Activated CD4-positive, alpha-beta T cell treated with anti-CD3 and anti-CD28 coated beads, Interleukin-2, amount 50 U/mL, for 4 hours (primary cell): ENCODE results near the gene PDE6B.
"Not testable (repeated sequence)": the region's sequence is repeated elsewhere in the genome, so short reads cannot be mapped to it uniquely, and the experiment has no call there.

Experiments used
- DNase-seq, 2 experiments: peaks; one replicate each; pipeline ENCODE4 v3.0.0-alpha.2; 2020

The PDE6B gene

DNA sequence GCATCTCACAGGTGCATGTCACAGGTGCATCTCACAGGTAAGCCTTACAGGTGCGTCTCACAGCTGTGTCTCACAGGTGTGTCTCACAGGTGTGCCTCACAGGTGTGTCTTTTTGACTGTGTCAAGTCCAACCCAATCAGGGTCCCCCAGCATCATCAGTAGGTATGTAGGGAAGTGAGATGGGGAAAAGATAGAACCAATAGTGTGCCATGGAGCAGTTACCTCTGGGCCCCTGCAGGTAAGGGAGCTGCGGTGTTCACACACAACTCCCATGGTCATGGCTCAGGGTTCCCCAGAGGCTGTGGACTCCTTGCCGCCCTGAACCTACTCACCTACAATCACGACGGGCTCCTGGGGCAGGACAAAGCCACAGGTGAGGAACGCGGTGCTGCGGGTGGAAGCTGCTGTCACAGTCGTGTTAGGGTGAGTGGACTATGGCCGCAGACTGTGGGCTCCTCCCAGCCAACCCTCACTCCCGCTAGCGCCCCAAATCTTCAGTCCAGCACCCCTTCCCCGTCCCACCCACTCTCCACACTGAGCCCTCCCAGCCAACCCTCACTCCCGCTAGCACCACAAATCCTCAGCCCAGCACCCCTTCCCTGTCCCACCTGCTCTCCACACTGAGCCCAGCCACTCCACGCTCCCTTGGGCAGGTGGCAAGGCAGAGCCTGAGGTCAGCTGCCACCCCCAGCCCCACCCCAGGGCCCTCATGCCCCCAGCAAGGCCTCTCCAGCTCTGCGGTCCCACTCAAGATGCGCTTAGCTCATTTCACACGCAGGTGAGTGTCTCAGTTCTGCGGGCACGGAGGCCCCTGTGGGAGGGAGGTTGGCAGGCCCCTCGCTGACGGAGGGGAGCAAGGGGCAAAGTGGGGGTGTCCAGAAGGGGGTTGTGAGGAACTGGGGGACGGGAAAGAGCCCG, 2.1 kb upstream of the PDE6B start:
- no peak for DNase-seq

- no peak for DNase-seq
Measured at GRCh38 chr4:623914-624566, 1.3 kb upstream of the PDE6B start.

DNA sequence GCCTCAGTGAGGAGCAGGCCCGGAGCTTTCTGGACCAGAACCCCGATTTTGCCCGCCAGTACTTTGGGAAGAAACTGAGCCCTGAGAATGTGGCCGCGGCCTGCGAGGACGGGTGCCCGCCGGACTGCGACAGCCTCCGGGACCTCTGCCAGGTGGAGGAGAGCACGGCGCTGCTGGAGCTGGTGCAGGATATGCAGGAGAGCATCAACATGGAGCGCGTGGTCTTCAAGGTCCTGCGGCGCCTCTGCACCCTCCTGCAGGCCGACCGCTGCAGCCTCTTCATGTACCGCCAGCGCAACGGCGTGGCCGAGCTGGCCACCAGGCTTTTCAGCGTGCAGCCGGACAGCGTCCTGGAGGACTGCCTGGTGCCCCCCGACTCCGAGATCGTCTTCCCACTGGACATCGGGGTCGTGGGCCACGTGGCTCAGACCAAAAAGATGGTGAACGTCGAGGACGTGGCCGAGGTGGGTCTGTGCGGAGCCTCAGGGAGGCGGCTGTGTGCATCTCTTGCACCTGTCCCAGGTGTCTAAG, 323 bp downstream of the PDE6B start:
- DNase-seq, result no peak

GRCh38 chr4:626201-627091, 1.1 kb downstream of the PDE6B start:
- no peak for DNase-seq

DNA sequence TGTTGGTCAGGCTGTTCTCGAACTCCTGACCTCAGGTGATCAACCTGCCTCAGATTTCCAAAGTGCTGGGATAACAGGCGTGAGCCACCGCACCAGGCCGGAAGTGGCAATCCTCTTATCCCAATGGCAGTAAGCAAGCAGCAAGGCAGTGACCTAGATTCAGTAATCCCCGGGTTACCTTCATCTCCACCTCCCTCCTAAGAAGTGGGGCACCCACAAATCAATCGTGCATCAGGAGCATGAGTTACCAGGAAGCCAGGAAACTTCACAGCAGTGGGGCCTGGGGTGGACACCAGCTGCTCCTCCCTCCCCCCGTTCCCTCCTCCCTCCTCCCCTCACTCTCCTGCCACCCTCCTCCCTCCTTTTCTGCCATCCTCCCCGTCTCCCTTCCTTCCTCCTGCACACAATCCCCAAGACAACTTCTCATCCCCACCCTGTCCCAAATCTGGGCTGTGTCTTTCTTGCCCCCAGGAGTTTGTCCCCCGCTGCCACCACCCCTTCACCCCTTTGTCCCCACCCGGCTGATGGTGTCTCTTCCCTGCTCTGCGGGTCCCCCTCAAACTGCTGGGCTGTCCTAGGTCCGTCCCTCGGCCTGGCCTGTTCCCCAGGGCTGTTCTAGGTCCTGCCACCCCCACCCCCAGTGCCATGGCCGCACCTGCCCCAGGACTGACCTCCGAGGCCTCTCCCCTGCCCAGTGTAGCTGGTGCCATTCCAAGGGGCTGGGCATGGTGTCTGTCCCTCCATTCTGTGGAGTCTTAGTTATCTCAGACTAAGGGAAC, 2.2 kb downstream of the PDE6B start:
- no peak for DNase-seq

GRCh38 chr4:628311-628741, 3.0 kb downstream of the PDE6B start:
- DNase-seq, result no peak

- no peak for DNase-seq
Measured at GRCh38 chr4:628821-629635, 3.7 kb downstream of the PDE6B start.

DNA sequence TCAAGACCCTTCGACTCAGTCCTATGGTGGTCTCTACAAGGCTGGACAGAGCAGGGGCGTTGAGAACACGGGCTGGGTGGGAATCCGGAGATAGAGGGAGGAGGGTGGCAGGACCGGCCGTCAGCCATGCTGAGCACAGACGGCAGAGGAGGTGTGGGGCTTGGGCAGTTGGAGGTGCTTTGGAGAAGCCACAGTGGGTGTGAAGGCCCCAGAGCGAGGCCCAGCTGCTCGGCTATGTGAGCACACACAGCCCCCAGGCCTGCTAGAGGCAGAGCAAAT, 4.2 kb downstream of the PDE6B start:
- no peak for DNase-seq

- no peak for DNase-seq
Measured at GRCh38 chr4:629915-630641, 4.7 kb downstream of the PDE6B start.

DNA sequence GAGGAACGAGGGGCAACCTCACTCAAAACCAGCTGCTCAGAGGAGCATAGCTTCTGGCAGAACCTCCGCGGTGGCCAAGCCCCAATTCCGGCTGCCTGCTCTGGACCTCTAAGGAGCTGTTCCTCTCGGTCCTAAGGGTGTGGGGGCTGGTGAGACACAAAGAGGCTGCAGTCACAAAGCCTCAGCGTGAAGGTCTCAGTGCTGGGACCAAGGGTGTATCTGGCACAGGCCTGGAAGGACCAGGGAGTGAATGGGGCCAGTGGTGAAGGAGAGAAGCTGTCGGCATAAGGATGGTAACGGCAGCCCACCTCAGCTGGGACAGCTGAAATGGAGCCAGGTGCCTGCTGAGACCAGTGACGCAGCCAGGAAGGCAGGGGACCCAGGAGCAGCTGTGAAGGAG, 5.3 kb downstream of the PDE6B start:
- no peak for DNase-seq

DNA sequence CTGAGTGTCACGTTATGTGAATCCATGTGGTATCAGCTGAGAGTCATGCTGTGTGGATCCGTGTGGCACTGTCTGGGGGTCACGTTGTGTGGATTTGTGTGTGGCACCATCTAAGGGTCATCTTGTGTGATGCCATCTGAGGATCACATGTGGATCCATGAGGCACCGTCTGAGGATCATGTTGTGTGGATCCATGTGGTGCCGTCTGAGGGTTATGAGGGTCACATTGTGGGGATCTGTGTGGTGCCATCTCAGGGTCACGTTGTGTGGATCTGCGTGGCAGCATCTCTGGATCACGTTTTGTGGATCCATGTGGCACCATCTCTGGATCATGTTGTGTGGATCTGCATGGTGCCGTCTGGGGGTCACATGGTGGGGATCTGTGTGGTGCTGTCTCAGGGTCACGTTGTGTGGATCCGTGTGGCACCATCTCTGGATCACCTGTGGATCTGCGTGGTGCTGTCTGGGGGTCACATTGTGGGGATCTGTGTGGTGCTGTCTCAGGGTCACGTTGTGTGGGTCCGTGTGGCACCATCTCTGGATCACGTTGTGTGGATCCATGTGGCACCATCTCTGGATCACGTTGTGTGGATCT, 6.9 kb downstream of the PDE6B start:
- DNase-seq, result no peak

GRCh38 chr4:632926-633325, 7.6 kb downstream of the PDE6B start:
- DNase-seq, result no peak

GRCh38 chr4:633406-633805, 8.0 kb downstream of the PDE6B start:
- no peak for DNase-seq

DNA sequence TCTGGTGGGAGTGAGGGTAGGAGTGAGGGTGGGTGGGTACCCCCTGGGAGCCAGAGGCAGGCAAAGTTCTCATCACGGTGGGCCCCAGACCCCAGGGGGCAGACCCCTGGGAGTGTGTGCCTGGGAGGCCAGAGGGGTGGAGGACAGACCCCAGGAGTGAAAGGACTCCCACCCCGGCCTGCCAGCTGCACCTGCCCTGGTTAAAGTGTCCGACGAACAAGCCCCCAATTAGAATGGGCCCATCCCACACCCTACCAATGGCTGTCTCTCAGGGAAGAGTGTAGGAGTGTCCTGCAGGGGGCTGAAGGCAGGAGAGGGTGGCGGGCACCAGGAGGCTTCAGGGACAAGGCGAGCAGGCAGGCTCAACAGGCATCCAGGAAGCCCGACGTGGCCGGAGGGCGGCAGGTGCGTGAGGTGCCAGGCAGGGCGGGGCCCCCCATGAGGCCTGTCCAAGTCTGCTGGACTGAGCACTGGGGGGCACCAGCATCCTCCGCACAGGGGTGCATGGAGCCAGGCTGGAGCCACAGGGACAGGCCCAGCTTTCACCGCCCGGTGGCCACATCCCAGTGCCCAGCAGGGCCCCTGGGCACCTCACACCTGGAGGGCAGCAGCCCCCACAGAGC, 8.7 kb downstream of the PDE6B start:
- no peak for DNase-seq

DNA sequence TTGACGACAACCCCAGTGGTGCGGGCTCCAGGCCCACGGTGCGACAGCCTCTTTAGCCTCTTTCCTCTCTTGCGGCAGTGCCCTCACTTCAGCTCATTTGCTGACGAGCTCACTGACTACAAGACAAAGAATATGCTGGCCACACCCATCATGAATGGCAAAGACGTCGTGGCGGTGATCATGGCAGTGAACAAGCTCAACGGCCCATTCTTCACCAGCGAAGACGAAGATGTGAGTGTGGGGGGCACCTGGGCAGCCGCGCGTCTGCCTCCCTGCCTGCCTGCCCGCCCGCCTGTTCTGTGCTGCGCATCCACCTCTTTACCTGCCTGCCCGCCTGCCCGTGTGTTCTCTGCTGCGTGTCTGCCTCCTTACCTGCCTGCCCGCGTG, 9.2 kb downstream of the PDE6B start:
- DNase-seq, result no peak

GRCh38 chr4:635066-635835, 9.9 kb downstream of the PDE6B start:
- not testable (repeated sequence) for DNase-seq

DNA sequence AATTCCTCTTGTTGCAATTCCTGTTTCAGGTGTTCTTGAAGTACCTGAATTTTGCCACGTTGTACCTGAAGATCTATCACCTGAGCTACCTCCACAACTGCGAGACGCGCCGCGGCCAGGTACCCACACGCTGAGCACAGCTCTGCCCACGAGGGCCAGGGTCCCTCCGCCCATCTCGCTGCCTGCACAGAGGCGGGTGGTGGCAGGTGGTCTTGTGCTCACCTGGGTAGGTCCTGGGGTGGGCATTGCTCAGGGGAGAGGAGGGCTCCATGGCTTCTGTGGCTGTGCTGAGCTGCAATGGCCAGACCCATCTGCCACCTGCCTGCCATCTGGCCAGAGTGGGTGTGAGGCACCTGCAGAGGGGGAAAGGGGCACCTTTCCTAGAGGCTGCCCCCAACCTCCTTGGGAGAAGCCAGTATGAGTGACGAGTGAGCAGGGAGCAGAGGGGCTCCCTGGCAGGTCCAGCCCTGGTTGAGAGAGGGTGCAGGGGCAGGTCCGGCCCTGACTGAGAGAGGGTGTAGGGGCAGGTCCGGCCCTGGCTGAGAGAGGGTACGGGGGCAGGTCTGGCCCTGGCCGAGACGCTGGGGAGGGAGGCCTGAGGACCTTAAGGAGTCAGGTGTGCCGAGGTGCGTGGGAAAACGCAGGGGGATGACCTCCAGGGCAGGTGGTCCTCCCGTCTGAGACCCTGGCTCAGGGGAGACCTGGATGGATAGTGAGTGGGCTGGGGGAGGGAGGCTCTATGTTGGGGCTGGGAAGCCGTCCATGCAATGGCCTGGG, 10.7 kb downstream of the PDE6B start:
- DNase-seq, result no peak

- no peak for DNase-seq
Measured at GRCh38 chr4:636628-637159, 11.3 kb downstream of the PDE6B start.
